HFF-Myc (cell line): ENCODE results near the gene AGBL1.

Experiments used
- DNase-seq: peaks from one replicate; pipeline ENCODE4 v3.0.0-alpha.2; 2011; ENCODE audit warnings: low read depth; ENCODE audit errors: extremely low read depth
- H3K4me3 ChIP-seq: replicated peaks from 2 replicates; pipeline ENCODE4 v1.5.1; 2011; ENCODE audit warnings: low read depth, mild to moderate bottlenecking, control low read depth, low read length
- CTCF ChIP-seq: IDR thresholded peaks from 2 replicates; pipeline ENCODE4 v1.5.1; 2012; ENCODE audit warnings: mild to moderate bottlenecking, low read depth, low read length, control low read depth; ENCODE audit errors: missing control alignments

The AGBL1 gene

GRCh38 chr15:86042226-86042625 lies 37.4 kb upstream of the AGBL1 start:
- no peak for TF ChIP-seq CTCF
- H3K4me3 ChIP-seq = no peak overlapping the region
- no peak for DNase-seq

- no peak for DNase-seq
- no peak overlapping the region for H3K4me3 ChIP-seq
- TF ChIP-seq CTCF = no peak
These were observed 34.7 kb upstream of the AGBL1 start for GRCh38 chr15:86044981-86045380.

- no peak overlapping the region for H3K4me3 ChIP-seq
- TF ChIP-seq CTCF = no peak
- DNase-seq = no peak
These were observed 25.3 kb upstream of the AGBL1 start for GRCh38 chr15:86054338-86054737.

GRCh38 chr15:86055688-86056087 lies 24.0 kb upstream of the AGBL1 start:
- no peak for DNase-seq
- TF ChIP-seq CTCF = no peak
- H3K4me3 ChIP-seq = no peak overlapping the region

- H3K4me3 ChIP-seq = no peak overlapping the region
- TF ChIP-seq CTCF = no peak
- no peak for DNase-seq
These were observed 19.8 kb upstream of the AGBL1 start for GRCh38 chr15:86059851-86060250.

GRCh38 chr15:86060674-86061073 lies 19.0 kb upstream of the AGBL1 start:
- no peak for TF ChIP-seq CTCF
- no peak for DNase-seq
- H3K4me3 ChIP-seq = no peak overlapping the region

GRCh38 chr15:86061581-86061980 lies 18.1 kb upstream of the AGBL1 start:
- TF ChIP-seq CTCF = no peak
- DNase-seq = no peak
- no peak overlapping the region for H3K4me3 ChIP-seq
